DLD1 (cell line): ENCODE data around the gene GRM5.
"Not testable (repeated sequence)": the region's sequence is repeated elsewhere in the genome, so short reads cannot be mapped to it uniquely, and the experiment has no call there.

ENCODE experiments used
- in situ Hi-C: cut with HindIII; loops from 2 replicates; pipeline ENCODE4 v1.10.0; 2017; ENCODE audit warnings: low sequenced_read_pairs

Gene GRM5

DNA sequence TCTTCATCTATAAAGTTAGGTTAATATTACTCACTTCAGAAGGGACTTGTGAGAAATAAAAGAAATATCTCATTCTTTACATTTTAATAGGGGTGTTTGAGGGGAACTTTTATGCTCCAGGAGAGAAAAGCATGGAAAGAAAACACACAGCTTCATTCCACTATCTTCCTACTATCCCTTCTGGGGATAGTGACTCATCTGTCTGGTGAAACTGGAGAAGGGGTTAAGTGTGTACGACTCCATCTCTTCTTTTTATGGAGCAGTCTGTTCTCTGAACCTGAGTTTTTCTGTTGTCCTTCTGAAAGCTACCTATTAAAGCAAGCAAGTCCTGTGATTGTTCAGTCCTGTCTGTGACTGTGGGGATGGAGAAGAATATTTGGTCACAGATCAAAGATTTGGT is 227.6 kb downstream of the GRM5 start:
- in situ Hi-C loops: not testable (repeated sequence)

DNA sequence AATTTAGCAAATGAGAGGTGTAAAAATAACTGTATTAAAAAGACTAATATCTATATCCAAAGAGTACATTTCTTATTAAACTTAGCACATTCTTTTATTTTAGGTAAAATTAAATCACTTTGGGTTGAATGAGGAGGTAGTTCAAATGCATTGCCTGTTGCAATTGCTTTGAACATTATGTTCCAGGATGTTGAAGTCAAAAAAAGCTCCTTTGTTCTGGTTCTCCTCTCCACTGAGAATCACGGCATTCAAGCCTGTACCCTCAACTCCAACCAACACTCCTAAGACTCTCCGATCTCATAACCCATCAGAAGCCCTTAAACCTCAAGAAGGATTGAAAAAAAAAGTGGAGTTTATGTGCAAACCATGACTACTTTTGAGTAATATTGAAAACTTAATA is 230.1 kb downstream of the GRM5 start:
- in situ Hi-C loops: not testable (repeated sequence)

DNA sequence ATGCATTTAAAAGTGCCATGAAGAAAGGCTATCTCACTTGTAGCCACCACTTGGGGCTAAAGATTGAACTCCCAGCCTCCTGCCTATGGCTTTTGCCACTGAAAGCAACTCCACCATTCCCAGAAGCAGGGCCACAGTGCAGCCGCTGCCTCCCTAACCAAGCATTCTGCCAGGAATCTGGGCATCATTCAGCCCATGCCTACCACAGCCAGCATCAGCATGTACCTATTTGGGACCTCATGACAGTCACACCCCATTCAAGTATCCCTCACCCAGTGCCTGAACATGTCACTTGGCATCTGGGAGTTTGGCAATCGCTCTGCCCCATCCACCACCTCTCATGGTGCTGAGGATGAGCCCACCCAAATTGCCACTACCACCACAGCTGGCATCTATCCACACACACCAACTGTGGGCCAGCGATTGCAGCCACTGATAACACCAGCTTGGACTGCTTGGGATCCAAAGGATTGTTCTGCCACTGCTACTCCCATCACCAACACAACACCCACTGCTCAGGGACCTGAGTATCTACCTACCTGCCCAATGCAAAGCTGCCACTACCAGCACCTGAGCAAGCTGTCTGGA is 234.4 kb downstream of the GRM5 start:
- in situ Hi-C loops: no loop called here

DNA sequence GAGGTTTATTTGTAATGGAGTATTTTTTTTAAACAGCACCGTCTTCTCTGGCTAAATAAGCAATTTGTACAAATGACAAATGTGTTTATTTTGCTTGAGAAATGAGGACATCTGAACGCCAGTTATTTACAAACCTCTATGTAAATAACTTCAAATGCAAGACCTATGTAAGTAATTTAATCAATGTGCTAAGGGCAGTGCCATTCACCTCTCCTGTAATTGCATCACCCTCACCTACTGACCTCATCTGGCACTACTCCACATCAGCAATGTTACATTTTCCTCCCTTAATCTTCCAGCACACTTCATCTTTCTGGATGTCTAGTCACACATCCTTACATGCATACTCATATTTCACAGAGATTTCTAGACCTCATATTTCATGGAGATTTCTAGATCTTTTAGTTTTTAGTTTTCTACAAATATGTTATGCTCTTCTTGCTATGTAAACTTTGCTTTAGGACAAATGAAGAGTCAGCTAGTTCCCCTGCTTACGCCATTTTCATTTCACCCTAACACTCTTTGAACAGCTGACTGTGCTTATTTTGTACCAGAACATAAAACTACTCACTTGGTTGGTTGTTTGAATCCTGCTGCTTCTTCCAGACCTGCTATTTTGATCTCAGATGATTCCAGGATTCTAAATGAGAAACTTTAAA is 238.6 kb downstream of the GRM5 start:
- in situ Hi-C loops: no loop called here

DNA sequence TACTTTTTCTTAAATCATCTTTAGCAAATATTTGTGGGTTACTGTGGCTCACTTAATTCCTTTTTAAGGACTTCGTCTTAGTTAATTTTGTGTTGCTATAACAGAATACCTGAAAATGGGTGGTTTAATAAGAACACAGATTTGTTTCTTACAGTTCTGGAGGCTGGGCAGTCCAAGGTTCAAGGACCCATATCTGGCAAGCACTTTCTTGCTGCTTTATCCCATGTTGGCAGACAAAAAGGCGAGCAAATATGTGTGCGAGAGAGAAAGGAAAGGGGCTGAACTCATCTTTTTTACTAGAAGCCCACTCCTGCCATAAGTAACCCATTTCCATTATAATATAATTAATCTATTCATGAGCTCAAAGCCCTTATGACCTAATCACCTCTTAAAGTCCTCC is 246.2 kb downstream of the GRM5 start:
- in situ Hi-C loops: no loop called here

DNA sequence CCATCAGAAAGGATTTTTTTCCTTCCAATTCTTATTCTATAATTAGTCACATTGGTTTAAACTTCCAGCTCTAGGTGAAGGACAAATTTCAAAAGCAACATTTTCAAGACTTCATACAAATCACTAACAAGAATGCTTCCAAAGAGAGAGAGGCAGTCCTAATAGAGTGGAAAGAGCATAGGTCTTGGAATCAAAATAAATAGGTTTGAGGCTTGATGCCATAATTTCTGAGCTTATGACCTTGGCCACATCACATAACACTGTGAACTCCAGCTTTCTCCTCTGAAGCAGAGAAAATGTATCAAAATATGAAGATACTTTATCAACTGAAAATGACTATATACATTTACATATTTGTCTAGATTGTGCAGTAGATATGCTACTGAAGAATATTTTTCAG is 246.8 kb downstream of the GRM5 start:
- in situ Hi-C loops: no loop called here

DNA sequence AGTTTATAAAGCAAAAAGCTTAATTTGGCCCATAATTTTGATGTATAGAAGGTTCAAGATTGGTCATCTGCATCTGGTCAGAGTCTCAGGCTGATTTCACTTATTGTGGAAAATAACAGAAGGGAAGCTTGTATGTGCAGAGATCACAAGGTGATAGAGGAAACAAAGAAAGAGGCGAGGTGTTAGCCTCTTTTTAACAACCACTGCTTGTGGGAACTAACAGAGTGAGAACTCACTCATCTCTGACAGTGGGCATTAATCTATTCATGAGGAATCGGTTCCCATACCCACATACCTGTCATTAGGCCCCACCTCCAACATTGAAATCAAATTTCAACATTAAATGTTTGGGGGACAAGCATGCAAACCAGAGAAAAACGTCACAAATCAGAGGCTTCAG is 250.3 kb downstream of the GRM5 start:
- in situ Hi-C loops: no loop called here

DNA sequence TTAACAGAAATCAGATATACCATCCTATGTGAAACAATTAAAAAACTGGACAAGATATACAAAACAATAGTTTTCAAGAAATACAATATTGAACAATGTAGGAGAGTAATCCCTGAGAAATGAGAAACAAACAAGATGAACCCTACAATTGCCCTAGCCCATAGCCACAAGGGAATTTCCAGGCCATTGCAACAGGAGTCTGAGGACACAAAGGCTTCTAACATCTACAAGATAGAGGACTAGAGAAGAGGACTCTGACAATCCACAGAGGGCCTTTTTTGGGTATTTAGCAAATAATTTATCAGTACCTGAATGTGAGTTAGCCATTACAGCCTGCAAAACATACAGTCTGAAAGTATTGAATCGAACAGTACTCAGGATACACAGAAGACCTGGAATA is 251.7 kb downstream of the GRM5 start:
- in situ Hi-C loops: no loop called here

DNA sequence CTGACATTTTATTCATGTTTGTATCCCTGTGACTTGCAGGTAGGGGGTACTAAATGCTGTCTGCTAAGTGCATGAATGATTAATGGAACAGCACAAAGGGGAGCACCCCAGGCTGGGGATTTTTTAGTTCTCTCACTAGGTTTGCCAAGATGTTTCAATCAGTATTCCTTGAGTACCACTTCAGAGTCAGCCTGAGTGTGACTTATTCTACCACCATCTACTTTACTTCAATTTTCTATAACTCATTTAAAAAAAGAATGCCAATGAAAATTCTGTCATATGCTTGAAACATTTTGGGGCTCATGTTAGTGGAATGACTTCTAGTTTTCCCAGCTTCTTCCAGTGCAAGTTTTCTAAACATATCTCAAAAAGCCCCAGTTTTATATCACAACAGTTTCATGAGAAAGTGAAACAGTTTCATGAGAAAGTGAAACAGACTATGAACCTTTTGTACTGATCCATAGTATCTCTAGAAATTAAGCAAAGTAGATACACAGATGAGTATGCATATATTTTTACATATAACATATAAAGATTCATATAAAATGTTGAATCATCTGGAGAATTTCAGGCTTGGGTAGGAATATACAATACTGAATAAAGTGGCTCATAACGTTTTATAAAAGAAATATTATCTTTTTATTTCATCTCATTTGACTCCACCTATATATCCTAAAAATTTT is 252.4 kb downstream of the GRM5 start:
- in situ Hi-C loops: no loop called here

DNA sequence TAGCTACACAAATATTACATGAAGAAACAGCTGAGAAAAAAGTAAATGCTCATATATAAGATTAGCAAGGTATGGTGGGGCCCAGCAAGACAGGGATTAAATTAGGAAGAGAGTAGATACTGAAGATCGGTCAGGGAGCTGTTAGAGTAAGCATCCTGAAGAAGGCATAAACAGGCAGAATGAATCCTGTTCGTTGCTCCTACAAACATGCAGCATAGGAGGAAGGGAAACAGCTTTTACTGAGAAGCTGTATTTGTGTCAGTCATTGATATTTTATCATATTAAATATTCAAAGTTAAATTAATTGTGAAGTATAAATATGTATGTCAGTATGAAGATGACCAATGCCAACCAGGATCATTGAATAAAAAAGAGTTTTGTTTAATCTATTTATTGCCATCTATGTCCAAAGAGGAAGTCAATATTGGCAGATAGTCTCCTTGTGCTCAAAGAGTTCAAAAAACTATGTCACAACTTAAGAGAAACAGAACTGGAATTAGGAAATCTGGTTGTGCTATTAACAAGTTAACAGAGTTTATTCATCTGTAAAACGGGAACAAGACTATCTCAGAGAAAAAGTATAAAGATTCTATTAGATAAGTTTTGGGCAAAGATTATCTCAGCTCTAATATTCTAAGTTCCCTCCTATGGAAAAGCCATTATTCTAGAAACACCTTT is 255.2 kb downstream of the GRM5 start:
- in situ Hi-C loops: no loop called here

DNA sequence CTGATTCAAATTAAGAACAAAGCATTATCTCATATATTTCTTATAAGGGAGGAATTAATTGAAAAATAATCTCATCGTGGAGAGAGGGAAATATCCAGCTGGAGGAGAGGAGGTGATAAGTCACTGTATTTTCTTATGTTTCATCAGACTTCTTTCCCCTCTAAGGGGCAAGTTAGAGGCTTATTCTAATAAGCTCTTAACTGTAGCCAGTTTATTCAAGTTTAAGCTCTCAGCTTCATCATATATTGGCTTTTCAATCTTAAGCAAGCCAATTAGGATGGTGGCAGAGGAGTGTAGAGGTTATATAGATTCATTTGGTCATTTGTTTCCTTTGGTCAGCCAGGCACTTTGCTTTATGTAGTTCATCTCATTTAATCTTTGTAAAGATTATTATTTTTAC is 256.7 kb downstream of the GRM5 start:
- in situ Hi-C loops: no loop called here

DNA sequence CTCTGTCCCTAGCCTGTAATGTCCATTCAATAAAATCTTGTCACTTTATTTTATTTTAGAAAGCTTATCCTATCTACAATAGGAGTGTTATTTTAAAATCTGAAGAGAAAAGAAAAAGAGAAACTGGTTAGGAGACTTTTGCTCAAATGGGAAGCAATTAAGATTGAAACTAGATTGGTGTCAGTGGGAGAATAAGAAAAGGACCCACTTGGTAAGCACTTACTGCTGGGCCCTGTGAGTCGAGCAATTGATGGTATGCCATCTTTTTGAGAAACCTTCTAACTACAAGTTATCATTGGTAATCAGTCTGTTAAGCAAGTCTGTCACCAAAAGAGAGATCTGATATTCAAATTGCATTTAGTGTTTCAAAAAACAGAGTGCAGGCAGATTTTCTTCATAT is 258.4 kb downstream of the GRM5 start:
- in situ Hi-C loops: no loop called here

DNA sequence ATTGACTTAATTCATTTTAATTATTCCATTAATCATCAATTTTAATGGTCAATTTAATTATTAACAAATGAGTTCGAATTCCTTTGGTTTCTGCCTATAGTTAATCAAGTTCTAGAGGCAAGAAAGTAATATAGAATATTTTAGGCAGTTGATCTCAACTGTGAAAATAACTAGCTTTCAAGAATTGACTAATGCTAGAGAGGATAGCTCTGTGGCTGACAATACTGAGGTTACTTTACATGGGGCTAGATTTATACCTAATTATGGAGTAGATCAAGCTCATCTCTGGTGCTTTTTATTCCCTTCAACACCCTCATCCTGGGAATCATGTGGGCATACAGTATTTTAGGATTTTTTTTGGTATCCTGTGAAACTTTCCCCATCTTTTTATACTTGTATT is 259.4 kb downstream of the GRM5 start:
- in situ Hi-C loops: no loop called here

DNA sequence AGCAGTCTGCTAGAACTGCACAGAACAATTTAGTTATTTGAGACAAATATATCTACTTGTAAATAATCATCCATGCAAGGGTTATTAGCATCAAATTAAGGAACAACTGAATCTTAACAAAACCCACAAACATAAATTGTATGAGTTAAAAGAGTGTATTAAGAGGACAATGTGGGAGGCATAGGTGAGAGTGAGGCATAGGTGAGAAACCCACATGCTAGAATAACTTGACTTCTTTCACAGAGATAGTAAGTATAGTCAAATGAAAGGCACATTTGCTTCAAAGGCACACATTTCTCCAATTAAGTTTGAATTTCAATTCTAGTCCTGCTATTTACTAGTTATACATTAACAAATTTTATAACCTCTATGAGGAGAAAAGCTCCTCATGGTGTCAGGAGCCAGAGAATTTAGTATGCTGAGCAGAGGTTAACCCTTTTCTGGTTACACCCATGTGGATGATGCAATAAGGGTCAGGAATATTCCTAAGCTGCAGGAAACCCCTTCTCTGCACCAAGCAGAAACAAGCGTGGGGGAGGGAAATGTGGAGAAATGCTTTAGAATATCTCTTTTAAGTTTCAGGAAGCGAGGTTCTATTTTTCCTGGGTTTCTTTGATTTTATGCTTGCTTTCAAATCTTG is 264.2 kb downstream of the GRM5 start:
- in situ Hi-C loops: no loop called here

DNA sequence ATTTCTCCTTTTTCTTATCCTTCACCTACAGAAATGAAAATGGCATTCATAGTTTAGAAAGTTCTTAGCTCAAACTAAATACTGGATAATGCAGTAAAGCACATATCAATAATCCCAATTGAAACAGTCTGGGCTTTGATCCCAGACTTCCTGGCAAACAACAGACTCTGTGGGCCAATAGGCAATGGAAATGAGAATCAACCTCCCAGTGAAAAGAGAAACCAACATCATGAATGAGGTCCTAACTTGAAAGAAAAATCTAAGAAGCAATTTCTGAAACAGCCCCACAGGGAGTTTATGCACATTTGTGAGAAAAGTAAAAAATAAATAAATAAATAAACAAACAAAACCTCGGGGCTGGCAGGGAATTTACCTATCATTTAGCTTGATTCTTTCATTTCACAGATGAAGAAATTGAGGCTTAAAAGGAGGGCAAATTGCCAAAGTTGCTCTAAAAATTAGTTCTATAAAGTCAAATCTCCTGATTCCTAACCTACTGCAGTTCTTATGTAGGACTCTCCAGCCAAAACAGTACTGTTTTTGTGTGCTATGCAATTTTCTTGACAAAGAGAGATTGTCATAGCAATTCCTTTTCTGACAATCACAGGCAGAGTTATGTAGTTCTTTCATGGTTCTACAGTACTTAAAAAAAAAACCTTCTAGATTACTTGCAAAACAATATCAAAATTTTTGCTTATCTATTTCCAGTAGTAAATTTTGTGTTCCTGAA is 265.8 kb downstream of the GRM5 start:
- in situ Hi-C loops: no loop called here

DNA sequence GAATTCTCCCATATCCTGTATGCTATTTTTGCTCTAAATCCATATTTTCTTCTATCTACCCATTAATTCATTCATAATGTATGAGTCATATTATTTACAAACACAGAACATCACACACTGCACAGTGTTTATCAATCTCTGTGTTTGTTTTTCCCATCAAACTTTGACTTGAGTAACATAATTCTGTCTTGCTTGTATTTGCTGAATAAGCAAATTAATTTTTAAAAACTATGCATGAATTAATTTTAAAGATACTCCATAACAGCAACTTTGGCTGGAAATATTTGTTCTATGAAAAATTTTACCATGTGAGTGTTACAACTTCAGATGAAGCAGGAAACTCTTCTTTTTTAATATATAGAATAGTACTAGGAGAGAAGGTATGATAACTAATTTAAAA is 275.6 kb downstream of the GRM5 start:
- in situ Hi-C loops: no loop called here

DNA sequence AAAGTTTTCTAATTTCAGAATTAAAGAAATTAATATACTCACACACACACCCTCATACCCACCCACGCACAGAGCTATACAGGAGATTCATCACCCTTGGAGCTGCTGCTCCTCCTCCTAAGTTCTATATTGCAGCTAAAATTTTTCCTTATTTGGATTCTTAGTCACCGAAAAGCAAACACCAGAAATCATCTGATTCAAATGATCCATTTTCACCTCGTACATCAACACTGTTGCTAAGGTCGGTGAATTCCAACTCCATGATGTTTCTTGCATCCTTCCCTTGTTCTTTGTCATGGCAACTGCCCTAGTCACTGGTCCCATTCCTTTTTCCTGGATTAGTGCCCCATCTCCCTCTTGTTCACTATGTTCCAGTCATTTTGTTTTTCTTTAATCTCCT is 286.2 kb downstream of the GRM5 start:
- in situ Hi-C loops: no loop called here

DNA sequence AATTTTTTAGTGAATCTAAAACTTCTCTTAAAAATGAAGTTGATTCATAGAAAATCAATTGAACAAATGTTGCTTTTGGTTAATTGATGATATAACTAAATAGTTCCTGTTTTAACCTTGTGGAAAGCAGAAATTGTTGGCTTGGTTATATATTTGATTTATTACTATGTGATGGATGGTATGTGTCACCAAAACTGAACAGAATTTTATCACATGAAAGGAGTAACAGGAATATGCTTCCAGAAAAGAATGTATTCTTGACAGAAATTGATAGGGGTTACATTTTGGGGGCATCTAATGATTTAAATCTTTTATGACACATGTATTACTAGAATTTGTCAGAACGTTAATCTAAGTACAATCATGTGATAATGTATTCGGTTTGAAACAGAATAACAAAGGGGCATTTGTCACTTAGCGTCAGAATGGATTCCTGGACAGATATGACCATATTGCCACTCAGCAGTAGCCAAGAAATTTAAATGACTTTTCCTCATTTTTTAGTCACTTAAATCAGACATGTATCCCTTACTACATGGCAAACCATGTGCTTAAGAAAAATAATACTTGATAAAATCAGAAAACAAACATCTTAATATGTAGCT is 295.2 kb downstream of the GRM5 start:
- in situ Hi-C loops: no loop called here

DNA sequence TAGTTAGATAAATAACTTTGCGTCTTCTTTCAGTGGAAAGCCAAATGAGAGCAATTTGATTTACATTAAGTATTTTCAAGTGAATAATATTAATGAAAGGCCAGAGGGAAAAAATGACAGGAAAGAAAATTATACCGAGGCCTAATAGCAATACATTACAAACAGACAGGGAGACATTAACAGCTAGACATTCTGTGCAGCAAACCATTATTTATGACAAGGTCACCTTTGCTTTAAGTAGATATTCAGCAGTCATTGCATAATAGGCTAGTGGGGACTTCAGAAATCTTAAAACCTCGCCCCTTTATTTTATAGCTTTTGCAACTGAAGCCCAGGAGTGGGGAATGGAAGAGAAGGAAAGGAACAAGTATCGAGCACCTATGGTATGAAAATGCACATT is 321.6 kb downstream of the GRM5 start:
- in situ Hi-C loops: no loop called here

DNA sequence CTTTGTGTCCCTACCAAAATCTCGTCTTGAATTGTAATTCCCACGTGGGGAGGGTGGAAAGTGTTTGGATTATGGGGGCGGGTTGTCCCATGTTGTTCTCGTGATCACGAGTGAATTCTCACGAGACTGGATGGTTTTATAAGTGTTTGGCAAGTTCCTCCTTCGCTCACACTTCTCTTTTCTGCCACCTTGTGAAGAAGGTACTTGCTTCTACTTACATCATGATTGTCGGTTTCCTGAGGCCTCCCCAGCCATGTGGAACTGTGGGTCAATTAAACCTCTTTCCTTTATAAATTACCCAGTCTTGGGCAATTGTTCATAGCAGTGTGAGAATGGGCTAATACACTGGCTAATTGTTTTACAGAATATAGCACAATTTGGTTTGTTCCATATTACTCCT is 326.3 kb downstream of the GRM5 start:
- in situ Hi-C loops: no loop called here
